A673 (cell line): ENCODE data around the gene TBC1D5.

Experiments used
- CTCF ChIP-seq: fragments of 300-800, 200-600 bp; sonication (generic); conservative IDR thresholded peaks from 2 replicates; pipeline ENCODE4 v1.5.1; 2017; ENCODE audit warnings: low read depth, mild to moderate bottlenecking, antibody characterized with exemption, low read length, moderate library complexity, mixed read lengths
- EZH2 ChIP-seq: fragments of 200-600 bp; sonication (generic); IDR thresholded peaks from 2 replicates; pipeline ENCODE4 v1.6.1; 2017; ENCODE audit warnings: borderline replicate concordance, low read depth, mild to moderate bottlenecking, mixed read lengths, antibody characterized with exemption, low read length; ENCODE audit not compliant: poor library complexity, severe bottlenecking

GRCh38 chr3:17301271-17301670 lies 441.2 kb downstream of the TBC1D5 start:
- TF ChIP-seq CTCF, result no peak
- TF ChIP-seq EZH2, result no peak
